ENCODE results near the gene INSM1. TPM values are rescaled to one million over a fixed set of nuclear protein-coding genes. Genes with fewer than 3 reads are reported as not detected.

The INSM1 gene
- total RNA-seq, 1 donor from 2014 or later = not detected

GRCh38 chr20:20358801-20359200, 9.1 kb upstream of the INSM1 start:
- no peak for DNase-seq (ENCODE audit: low spot score)
- no peak for ATAC-seq
- intact Hi-C loops (cut with DNase I) = no loop called here

GRCh38 chr20:20359628-20360027, 8.3 kb upstream of the INSM1 start:
- ATAC-seq (no peak), DNase-seq (ENCODE audit: low spot score) (no peak)
- intact Hi-C loops (cut with DNase I) = loop anchor here (5.0 kb wide), 1 partner anchor 213 kb away; no protein-coding TSS in a partner anchor

GRCh38 chr20:20360464-20360863, 7.4 kb upstream of the INSM1 start:
- ATAC-seq (peak; percentile 73), DNase-seq (ENCODE audit: low spot score) (no peak)
- intact Hi-C loops (cut with DNase I) = loop anchor here (5.0 kb wide), 1 partner anchor 212 kb away; no protein-coding TSS in a partner anchor

GRCh38 chr20:20362774-20363433, 5.0 kb upstream of the INSM1 start:
- intact Hi-C loops (cut with DNase I) = loop anchor here (5.0 kb wide), 1 partner anchor 209 kb away; no protein-coding TSS in a partner anchor
- DNase-seq (ENCODE audit: low spot score) (no peak), ATAC-seq (no peak)

GRCh38 chr20:20363434-20363798, 4.5 kb upstream of the INSM1 start:
- ATAC-seq (no peak), DNase-seq (ENCODE audit: low spot score) (no peak)
- intact Hi-C loops (cut with DNase I) = loop anchor here (5.0 kb wide), 1 partner anchor 209 kb away; no protein-coding TSS in a partner anchor

GRCh38 chr20:20363799-20364592, 3.9 kb upstream of the INSM1 start:
- DNase-seq (ENCODE audit: low spot score) (no peak), ATAC-seq (no peak)
- intact Hi-C loops (cut with DNase I) = loop anchor here (5.0 kb wide), 1 partner anchor 208 kb away; no protein-coding TSS in a partner anchor

GRCh38 chr20:20364593-20365479, 3.1 kb upstream of the INSM1 start:
- intact Hi-C loops (cut with DNase I) = loop anchor here (5.0 kb wide), 1 partner anchor 207 kb away; no protein-coding TSS in a partner anchor
- DNase-seq (ENCODE audit: low spot score) = no peak
- ATAC-seq = no peak

GRCh38 chr20:20365480-20366161, 2.3 kb upstream of the INSM1 start:
- DNase-seq (ENCODE audit: low spot score) (no peak), ATAC-seq (no peak)
- intact Hi-C loops (cut with DNase I) = no loop called here

GRCh38 chr20:20366551-20366875, 1.4 kb upstream of the INSM1 start:
- no peak for ATAC-seq
- DNase-seq (ENCODE audit: low spot score) = no peak
- intact Hi-C loops (cut with DNase I) = no loop called here

- no peak for DNase-seq (ENCODE audit: low spot score)
These were observed 879 bp upstream of the INSM1 start for GRCh38 chr20:20366876-20367574.

GRCh38 chr20:20368418-20369249, 730 bp downstream of the INSM1 start:
- ATAC-seq (no peak), DNase-seq (ENCODE audit: low spot score) (no peak)
- intact Hi-C loops (cut with DNase I) = no loop called here

More at GRCh38 chr20:20366876-20367574, 879 bp upstream of the INSM1 start:
- intact Hi-C loops (cut with DNase I) = no loop called here
- ATAC-seq = no peak

- intact Hi-C loops (cut with DNase I) = no loop called here
- ATAC-seq = no peak
- no peak for DNase-seq (ENCODE audit: low spot score)
These were observed 1.6 kb downstream of the INSM1 start for GRCh38 chr20:20369250-20370093.

GRCh38 chr20:20370094-20370575, 2.2 kb downstream of the INSM1 start:
- no peak for DNase-seq (ENCODE audit: low spot score)
- intact Hi-C loops (cut with DNase I) = no loop called here
- no peak for ATAC-seq

- intact Hi-C loops (cut with DNase I) = no loop called here
- no peak for DNase-seq (ENCODE audit: low spot score)
- no peak for ATAC-seq
These were observed 3.2 kb downstream of the INSM1 start for GRCh38 chr20:20371083-20371482.

GRCh38 chr20:20371681-20372080, 3.8 kb downstream of the INSM1 start:
- intact Hi-C loops (cut with DNase I) = no loop called here
- DNase-seq (ENCODE audit: low spot score) = no peak
- ATAC-seq = no peak

- intact Hi-C loops (cut with DNase I) = no loop called here
- no peak for DNase-seq (ENCODE audit: low spot score)
- no peak for ATAC-seq
These were observed 5.2 kb downstream of the INSM1 start for GRCh38 chr20:20373091-20373571.

Data from sciatic nerve (tissue), 2 donors.